Fibroblast of skin of abdomen (primary cell): Measurements from ENCODE around the gene POLR3GL. TPM values are rescaled to one million over a fixed set of nuclear protein-coding genes. Genes with fewer than 3 reads are reported as not detected.
A peak's percentile ranks its signal among the peaks of the same experiment; 100 is the strongest.
"Not testable (repeated sequence)": the region's sequence is repeated elsewhere in the genome, so short reads cannot be mapped to it uniquely, and the experiment has no call there.

Experiments used
- DNase-seq: peaks from one replicate; pipeline ENCODE4 v3.0.0-alpha.2; 2013
- polyA plus RNA-seq, 2 experiments: library from polyadenylated mRNA; unstranded; fragments of 120-200 nt; gene quantifications; one replicate each; pipeline ENCODE4 v1.2.1, GENCODE V29; 2013; ENCODE audit not compliant: insufficient read length in 2 of 2

Gene POLR3GL, protein sequence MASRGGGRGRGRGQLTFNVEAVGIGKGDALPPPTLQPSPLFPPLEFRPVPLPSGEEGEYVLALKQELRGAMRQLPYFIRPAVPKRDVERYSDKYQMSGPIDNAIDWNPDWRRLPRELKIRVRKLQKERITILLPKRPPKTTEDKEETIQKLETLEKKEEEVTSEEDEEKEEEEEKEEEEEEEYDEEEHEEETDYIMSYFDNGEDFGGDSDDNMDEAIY
- 31.7 TPM for polyA plus RNA-seq (2013, experiment 1 of 2; ENCODE audit: insufficient read length)
- polyA plus RNA-seq (2013, experiment 2 of 2; ENCODE audit: insufficient read length): 31.1 TPM

- peak; percentile 88 for DNase-seq
These were observed at the start of gene POLR3GL, which contains the start of gene ANKRD34A for GRCh38 chr1:145964328-145965118. Gene POLR3GL, plus strand, starts transcription at chr1:145964690. Its CDS starts 10,176 bp downstream, at chr1:145974866. Gene ANKRD34A, minus strand, starts transcription at chr1:145964575. Its CDS starts 2,816 bp downstream, at chr1:145961759.

DNA sequence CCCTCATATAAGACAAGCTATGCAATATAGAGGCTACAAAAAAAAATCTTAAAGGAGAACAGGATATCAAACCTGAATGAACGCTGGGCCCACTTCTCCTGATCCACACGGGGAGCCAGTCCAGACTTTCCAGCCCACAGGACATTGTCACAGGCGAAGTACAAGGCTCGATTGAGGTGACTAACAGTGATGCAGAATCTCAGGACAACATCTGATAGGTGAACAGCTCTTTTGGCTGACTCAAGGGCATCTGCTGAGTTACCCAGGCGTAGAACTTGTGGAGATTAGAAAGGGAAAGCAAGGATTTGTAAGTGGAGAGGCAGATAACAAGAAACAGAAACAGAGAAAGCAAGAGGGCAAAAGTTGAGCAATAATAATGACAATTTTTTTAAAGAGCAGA lies 47.7 kb upstream of the POLR3GL start:
- no peak for DNase-seq

DNA sequence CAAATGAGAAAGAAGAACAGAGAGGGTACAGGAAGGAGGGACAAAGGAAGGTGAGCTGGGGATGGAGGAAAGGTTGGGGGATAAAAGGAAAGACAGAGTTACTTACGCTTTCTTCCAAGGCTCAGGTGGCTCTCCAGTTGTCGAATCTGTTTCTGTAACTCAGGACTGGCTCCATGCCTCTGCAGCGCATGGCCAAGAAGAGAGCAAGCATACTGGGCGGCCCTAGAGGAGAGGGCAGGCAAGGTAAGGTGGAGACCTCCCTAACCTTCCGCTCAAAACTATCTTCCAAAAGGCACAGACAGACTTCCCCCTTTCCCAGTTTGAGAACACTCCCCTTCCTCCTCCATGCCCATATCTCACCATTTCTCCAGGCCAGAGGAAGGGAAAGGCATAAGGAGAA lies 46.9 kb upstream of the POLR3GL start:
- DNase-seq: no peak

DNA sequence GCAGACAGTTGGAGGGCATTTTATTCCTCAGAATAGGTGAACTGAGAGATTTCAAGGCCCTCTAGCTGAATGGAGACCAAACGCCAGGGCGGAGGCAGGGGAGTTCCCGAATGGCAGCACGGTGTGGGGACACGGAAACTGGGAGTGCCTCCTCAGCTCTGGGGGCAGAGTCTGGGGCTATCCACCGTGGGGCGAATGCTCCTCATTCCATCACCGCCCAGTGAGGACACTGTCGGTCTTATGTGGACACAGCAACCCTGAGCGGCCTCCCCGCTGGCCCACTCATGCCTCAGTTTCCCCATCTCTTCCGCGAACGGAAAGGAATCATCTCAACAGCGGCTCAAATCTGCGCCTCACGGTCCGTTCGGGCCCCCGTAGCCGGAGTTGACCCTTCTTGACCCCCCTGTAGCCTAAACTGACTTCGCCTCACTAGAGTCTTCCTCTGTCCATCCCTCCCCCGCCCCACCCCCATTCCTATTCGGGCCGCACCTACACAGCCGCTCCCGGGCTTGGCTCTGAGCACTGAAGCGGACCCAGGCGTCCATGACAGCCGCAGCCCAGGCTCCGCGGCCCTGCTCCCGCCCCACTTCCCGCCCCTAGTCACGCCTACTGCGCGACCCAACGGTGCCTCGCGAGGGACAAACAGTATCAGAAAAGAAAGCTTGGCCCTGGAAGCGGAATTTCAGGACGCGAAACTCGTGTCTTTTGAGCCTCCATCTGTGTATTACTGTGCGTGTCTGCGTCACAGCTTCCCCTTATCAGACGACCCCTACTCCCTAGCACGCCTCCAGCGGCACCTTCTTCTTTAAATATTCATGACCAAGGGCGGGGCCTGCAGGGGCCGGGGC lies 46.1 kb upstream of the POLR3GL start, which contains the start of gene PEX11B:
Gene PEX11B (minus strand): TSS at position 574 of the 848 bp plus-strand sequence. CDS start 29 bp downstream, at position 545.
- DNase-seq: peak; percentile 86

DNA sequence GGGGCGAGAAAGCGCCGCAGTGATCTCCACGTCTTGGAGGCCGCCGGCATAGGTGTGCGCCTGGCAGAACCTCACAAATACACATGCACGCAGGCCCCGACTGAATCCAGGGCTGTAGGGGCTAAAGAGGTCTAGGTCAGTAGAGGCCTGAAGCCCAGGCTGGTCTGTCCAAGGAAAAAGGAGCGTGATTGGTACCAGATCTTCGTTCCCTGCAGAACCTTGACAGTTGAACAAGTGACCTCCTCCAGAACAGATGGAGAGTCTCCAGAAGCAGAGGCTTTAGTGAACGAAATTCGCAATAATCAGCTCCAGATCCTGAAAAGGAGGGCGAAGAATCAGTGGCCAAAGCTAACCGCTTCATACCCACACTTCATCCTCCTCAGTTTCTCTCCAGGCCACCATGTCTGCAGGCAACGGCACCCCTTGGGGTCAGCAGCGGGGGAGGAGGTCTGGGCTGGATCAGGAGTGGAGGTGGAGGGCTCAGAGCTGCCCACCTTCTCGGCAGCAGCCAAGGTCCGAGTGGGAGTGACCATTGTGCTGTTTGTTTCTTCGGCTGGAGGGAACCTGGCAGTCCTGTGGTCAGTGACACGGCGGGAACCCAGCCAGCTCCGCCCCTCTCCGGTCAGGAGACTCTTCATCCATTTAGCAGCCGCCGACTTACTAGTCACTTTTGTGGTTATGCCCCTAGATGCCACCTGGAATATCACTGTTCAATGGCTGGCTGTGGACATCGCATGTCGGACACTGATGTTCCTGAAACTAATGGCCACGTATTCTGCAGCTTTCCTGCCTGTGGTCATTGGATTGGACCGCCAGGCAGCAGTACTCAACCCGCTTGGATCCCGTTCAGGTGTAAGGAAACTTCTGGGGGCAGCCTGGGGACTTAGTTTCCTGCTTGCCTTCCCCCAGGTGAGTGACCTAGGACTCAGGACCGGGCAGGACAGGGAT lies 45.2 kb upstream of the POLR3GL start:
- peak; percentile 5 for DNase-seq

DNA sequence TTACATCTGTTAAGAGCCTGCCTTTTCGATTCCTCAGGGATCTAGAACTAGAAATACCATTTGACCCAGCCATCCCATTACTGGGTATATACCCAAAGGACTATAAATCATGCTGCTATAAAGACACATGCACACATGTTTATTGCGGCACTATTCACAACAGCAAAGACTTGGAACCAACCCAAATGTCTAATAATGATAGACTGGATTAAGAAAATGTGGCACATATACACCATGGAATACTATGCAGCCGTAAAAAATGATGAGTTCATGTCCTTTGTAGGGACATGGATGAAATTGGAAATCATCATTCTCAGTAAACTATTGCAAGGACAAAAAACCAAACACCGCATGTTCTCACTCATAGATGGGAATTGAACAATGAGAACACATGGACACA lies 44.2 kb upstream of the POLR3GL start:
- not testable (repeated sequence) for DNase-seq

- DNase-seq: peak; percentile 31
These were observed 42.2 kb upstream of the POLR3GL start for GRCh38 chr1:145922266-145922665.

DNA sequence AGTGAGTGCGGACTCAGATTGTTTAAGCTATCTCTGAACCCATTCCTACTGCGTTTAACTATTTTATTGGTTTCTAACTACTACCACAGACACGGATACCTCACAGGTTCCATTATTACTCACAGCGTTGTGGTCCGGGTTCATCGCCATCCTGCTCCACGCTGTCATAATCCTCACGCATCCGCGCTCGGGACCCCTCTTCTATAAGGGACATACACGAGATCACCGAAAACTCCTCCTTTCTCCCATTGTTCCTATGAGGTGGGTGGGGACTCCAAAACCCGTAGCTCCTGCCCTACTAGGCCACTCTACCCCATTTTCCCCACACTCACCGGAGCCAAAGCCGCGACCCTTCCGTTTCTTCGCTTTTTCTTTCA lies 37.8 kb upstream of the POLR3GL start:
- DNase-seq: peak; percentile 5

- DNase-seq: peak; percentile 98
These were observed 37.2 kb upstream of the POLR3GL start, which contains the start of gene RBM8A for GRCh38 chr1:145927063-145927886. Gene RBM8A, minus strand, starts transcription at chr1:145927484. Its CDS starts 58 bp downstream, at chr1:145927426.

DNA sequence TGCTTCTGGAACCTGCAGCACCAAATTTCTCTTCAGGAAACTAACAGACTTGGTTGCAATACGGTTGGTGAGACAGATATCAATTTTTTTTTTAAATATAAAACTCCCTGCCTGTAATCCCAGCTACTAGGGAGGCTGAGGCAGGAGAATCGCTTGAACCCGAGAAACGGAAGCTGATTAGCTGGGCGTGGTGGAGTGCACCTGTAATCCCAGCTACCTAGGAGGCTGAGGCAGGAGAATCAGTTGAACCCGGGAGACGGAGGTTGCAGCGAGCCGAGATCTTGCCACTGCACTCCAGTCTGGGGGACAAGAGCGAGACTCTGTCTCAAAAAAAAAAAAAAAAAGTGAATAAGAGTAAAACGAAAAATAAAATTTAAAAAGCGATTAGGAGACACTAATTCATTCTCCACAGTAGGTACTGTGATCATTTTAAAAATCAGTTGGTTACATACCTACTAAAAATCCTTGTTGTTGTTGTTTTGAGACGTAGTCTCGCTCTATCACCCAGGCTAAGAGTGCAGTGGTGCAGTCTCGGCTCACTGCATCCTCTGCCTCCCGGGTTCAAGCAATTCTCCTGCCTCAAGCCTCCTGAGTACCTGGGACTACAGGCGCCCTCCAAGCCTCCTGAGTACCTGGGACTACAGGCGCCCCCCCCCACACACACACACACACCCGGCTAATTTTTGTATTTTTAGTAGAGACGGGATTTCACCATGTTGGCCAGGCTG lies 36.4 kb upstream of the POLR3GL start:
- no peak for DNase-seq

DNA sequence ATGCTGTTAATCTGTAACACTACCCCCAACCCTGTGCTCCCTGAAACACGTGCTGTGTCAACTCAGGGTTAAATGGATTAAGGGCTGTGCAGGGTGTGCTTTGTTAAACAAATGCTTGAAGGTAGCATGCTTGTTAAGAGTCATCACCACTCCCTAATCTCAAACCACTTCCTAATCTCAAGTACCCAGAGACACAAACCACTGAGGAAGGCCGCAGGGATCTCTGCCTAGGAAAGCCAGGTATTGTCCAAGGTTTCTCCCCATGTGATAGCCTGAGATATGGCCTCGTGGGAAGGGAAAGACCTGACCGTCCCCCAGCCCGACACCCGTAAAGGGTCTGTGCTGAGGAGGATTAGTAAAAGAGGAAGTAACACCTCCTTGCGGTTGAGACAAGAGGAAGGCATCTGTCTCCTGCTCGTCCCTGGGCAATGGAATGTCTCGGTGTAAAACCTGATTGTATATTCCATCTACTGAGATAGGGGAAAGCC lies 31.9 kb upstream of the POLR3GL start:
- DNase-seq: not testable (repeated sequence)

GRCh38 chr1:145935708-145936107 lies 28.8 kb upstream of the POLR3GL start:
- no peak for DNase-seq

- no peak for DNase-seq
These were observed 28.2 kb upstream of the POLR3GL start for GRCh38 chr1:145936247-145936646.

- no peak for DNase-seq
These were observed 27.1 kb upstream of the POLR3GL start for GRCh38 chr1:145937436-145937835.

GRCh38 chr1:145942405-145942804 lies 22.1 kb upstream of the POLR3GL start:
- no peak for DNase-seq

GRCh38 chr1:145942871-145943270 lies 21.6 kb upstream of the POLR3GL start:
- DNase-seq: no peak

- DNase-seq: no peak
These were observed 20.0 kb upstream of the POLR3GL start for GRCh38 chr1:145944532-145944931.

GRCh38 chr1:145946477-145946986 lies 18.0 kb upstream of the POLR3GL start:
- no peak for DNase-seq

DNA sequence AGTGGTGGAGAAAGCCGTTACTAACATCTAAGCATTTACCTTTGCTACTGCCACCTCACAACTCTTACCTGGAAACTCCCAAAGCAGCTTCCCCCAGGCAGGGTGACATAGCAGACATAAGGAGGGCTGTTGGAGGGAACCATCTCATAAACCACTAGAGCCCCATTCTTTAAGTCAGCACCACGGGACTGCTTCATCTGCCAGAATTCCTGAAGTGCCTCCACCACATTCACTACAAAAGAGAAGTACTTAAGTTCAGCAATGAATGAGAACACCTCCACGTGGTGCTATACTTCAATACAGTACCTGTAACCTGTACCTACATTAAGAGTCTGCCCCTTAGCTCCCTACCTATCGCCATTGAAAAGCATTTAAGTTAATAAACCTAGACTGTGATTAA lies 16.9 kb upstream of the POLR3GL start:
- DNase-seq: no peak
